ENCODE measurements around the gene ATP8A2.

GRCh38 chr13:25688536-25688935, 316.8 kb downstream of the ATP8A2 start:
- no peak for TF ChIP-seq CTCF (IDR thresholded peaks at IDR 0.05)
- no peak for TF ChIP-seq POLR2A (IDR thresholded peaks at IDR 0.05)

Data from testis (tissue), 2 donors.